Epithelial cell of esophagus (primary cell): ENCODE data around the gene TBC1D3B.
"Not testable (repeated sequence)": the region's sequence is repeated elsewhere in the genome, so short reads cannot be mapped to it uniquely, and the experiment has no call there.

ENCODE experiments used
- DNase-seq: peaks from one replicate; pipeline ENCODE4 v3.0.0; 2010; ENCODE audit warnings: low read depth
- H3K4me3 ChIP-seq: 2 replicates; pipeline ENCODE4 v1.5.1; 2011; ENCODE audit warnings: mild to moderate bottlenecking, low read length, control low read depth
- TF ChIP-seq, protein P1 (sequence below): IDR thresholded peaks from 2 replicates; pipeline ENCODE4 v1.5.1; 2011; ENCODE audit warnings: low read depth, mild to moderate bottlenecking, low read length, control low read depth, inconsistent platforms; ENCODE audit not compliant: insufficient read depth; ENCODE audit errors: missing control alignments

TBC1D3B gene

DNA sequence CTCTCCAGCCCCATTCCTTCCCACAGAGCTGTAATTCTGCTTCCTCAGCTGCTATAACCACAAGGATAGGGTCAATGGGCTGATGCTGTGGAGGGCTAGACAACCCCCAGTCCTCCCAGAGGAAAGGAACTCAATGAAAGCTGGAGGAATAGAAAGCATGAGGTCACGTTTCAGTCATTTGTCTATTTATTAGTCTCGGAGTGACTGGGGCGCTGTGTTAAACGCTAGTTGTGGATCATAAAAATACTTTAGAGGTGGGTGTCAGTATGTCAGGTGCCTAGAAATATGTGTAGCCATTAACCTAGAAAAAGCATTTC lies 20.9 kb upstream of the TBC1D3B start:
- TF ChIP-seq, protein P1, sequence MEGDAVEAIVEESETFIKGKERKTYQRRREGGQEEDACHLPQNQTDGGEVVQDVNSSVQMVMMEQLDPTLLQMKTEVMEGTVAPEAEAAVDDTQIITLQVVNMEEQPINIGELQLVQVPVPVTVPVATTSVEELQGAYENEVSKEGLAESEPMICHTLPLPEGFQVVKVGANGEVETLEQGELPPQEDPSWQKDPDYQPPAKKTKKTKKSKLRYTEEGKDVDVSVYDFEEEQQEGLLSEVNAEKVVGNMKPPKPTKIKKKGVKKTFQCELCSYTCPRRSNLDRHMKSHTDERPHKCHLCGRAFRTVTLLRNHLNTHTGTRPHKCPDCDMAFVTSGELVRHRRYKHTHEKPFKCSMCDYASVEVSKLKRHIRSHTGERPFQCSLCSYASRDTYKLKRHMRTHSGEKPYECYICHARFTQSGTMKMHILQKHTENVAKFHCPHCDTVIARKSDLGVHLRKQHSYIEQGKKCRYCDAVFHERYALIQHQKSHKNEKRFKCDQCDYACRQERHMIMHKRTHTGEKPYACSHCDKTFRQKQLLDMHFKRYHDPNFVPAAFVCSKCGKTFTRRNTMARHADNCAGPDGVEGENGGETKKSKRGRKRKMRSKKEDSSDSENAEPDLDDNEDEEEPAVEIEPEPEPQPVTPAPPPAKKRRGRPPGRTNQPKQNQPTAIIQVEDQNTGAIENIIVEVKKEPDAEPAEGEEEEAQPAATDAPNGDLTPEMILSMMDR = no peak
- no peak for DNase-seq
- no peak overlapping the region for H3K4me3 ChIP-seq

DNA sequence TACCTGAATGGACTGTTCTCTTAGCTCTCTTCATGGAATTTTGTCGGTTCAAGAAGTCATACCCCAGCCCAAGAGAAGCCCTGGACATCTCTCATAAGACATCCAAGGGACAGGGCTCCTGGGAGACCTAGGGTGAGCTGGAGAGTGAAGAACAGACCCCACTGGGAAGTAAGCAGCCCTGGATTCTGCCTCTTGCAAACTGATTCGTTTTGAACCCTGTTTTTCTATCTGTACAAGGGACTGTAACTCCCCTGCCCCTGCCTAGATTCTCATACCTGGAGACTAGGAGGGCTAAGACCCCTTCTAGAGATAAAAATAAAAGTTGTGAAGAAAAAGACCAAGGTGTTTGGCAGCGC lies 19.7 kb upstream of the TBC1D3B start:
- H3K4me3 ChIP-seq = no peak overlapping the region
- no peak for DNase-seq
- TF ChIP-seq, protein P1 = no peak

DNA sequence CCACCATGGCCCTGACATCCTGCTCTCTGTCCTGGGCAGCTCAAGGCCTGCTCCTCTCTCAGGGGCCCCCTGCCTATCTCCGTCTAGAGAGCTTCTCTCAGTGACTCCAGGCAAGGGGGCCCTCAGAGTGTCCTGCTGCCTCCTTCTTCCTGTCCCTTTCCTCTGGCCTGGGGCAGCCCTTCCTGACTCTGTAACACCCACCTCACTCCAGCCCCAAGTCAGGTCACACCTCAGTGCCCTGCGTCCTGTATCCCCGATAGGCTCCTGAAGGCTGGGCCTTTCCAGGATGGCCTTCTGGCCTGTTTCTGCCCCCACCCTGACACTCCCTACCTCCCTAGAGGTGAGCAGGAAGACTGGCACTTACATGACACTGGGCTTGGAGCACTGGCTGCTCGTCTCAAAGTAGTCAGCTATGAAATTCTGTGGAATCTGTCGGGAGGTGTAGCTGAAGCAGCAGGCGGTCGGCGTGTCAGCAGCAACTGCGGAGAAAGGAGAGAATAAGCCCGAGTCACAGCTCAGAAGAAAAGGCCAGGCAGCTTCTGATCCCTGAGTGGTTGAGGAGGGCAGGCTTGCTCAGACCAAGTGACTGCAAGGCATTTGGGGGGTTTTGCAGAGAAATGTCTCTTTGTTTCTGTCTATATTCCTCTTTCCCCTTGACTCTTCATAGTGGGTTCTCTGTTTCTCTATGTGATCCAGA lies 19.1 kb upstream of the TBC1D3B start:
- DNase-seq = no peak
- no peak overlapping the region for H3K4me3 ChIP-seq
- TF ChIP-seq, protein P1 = no peak

DNA sequence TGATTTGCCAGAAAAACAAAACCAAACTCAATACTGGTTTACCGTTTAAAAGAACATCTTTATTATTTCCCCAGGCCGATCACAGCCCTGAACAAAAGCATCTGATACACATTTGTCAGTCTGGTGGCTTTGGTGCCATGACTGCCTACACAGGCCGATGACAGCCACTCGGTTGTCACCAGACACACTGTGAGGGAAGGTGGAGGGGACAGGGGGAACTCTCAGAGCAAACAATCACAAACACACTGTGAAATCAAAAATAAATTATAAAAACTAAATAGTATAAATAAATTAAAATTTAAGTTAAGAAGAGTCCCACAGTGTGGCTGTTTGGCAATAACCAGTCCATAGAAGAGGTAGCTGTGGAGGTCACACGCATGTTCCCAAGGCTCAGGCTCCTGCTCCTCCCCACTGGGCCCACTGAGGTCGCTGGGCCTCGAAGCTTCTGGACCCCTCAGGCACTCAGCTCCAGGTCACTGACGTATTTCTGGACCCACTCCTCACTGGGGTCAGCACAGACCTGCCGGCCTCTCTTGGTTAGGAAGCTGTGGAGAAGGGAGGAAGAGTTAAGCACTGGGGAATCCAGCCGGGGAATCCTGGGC lies 18.5 kb upstream of the TBC1D3B start:
- not testable (repeated sequence) for DNase-seq, H3K4me3 ChIP-seq

DNA sequence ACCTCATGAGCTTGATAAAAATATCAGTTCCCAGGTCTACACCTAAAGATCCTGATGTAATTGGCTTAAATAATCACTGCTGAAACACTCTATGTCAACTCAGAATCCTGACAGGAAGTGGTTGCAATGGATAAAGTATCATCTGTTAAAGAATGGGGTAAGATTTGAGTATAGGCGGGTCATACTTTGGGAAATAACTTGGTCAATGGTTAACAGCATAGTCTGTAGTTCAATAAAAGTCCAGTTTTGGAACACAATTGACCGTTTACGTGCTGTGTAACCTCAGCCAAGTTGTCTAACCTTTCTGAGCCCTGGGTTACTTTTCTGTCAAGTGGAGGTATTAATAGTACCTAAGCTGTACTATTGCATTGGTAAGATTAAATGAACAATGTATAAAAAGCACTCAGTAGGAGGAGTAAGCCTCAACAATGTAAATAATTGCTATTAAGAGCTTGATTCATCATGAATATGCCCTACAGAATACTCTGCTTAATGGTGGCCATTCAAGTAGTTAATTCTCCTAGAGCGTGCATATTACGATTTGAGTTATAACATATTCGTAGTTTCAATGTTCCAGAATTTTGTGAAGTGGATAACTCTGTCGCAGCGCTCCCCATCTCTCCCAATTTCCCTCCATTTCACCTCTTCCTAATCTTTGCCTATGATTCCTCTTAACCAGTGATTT lies 17.9 kb upstream of the TBC1D3B start:
- H3K4me3 ChIP-seq = not testable (repeated sequence)

DNA sequence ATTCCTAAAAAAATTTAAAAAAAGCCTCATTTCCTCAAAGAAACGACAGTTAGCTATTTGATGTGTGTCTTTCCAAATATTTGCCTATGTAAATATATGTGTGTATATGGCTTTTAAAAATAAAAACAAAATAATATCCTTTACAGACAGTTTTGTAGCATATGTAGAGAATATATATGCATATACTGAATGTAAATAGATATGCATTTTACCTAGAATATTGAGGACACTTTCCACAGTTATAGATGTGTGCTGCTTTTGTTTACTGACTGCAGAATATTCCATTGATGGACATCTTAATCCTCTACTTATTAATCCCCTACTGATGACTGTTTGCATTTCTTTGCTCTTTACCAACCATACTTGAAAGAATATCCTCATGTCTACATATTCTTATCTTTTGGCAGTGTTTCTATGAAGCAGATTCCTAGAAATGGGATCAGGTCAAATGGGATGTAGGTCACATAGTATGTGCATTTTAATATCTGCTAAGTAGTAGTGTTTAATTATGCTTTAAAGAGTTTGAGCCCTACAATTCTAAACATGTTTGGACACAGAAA lies 16.9 kb upstream of the TBC1D3B start:
- TF ChIP-seq, protein P1 = no peak
- DNase-seq = no peak
- no peak overlapping the region for H3K4me3 ChIP-seq

More for the DNA sequence above, 17.9 kb upstream of the TBC1D3B start:
- not testable (repeated sequence) for DNase-seq

DNA sequence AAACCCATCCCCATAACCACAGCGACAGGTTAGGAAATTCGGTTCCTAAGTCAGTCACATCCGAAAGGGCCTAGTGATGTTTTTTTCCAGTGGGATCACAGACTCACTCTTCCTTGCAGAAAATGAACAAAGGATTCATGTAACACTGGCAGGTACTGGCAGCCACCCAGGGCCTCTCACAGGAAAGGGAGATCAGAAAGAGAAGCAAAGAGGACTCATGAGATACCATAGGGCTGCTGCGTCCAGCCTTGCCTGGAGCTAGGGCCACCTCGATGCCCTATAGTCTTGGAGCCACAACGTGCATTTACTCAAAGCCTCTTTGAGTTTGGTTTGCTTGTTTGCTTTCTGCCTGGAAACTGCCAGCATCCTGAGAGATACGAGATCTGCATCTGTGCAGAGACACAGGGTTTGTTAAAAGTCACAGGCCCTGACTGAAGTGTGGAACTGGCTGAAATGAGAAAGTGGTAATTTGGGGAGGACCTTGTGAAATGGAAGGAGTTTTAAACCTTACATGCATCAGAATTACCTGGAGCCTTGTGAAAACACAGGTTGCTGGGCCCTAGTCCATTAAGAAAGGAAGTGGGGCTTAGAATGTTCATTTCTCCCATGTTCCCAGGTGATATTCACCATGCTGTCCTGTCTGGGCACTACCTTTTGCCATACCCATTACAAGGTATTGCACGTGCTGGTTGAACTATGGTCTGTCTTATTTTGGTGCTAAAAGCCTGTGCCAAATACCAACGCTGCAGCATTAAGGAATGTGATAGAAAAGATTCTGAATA lies 14.3 kb upstream of the TBC1D3B start:
- not testable (repeated sequence) for H3K4me3 ChIP-seq, DNase-seq

DNA sequence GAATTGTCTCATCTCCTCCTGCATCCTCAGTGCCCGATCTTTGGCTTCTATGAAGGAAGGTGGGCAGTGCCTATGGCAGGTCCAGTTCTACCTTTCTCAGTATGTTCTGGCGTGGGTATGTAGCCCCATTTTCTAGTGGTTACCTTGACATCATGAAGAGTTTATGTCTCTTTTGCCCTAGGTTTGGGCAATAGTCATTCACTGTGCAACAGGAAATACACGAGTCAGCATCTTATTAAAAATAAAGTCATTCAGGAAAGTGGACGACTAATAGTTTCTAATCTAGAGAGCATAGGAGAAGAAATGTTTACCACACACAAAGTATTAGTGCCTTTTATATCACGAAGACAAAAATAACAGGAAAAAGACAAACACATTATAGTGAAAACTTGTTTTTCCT lies 13.6 kb upstream of the TBC1D3B start:
- DNase-seq, H3K4me3 ChIP-seq: not testable (repeated sequence)
